HepG2 (cell line): ENCODE results near the gene CPLX3. TPM values are rescaled to one million over a fixed set of nuclear protein-coding genes. Genes with fewer than 3 reads are reported as not detected.

Experiments
- MXI1 ChIP-seq: IDR thresholded peaks from 3 replicates; pipeline ENCODE4 v1.6.1; 2012; ENCODE audit warnings: low read depth, low read length, inconsistent platforms, borderline replicate concordance
- PTBP1 ChIP-seq: fragments of 200-400 bp; formaldehyde crosslinking; IDR thresholded peaks from 2 replicates; pipeline ENCODE4 v1.6.1; 2018; ENCODE audit warnings: low read length, low read depth; ENCODE audit not compliant: poor library complexity, severe bottlenecking
- TERF1 ChIP-seq: sonication (generic); formaldehyde crosslinking; IDR thresholded peaks from 2 replicates; pipeline ENCODE4 v1.8.0; 2022; ENCODE audit warnings: mild to moderate bottlenecking, missing genetic modification reagents, moderate library complexity
- microRNA-seq: library from miRNA; unstranded; fragments of <30 nt; microRNA quantifications from one replicate; pipeline ENCODE4, GENCODE V29; 2020
- polyA plus RNA-seq, 8 experiments: library from polyadenylated mRNA; depleted of rRNA in 3 of 8; stranded (reverse) in 7 of 8; unstranded in 1 of 8; fragments of >200 nt; fragmentation: Illumina TruSeq in 4 of 8; extraction: Trizol in 4 of 8; gene quantifications; 2 replicates each; pipeline versions ENCODE4 v1.2.1 to v1.2.3, GENCODE V29; 2011 to 2016; ENCODE audit warnings: low read depth in 4 of 8, missing spikeins in 1 of 8, mixed read lengths in 1 of 8; ENCODE audit not compliant: insufficient read depth in 1 of 8
- small RNA-seq, 3 experiments: library from RNA; depleted of rRNA; stranded (forward); fragments of <200 nt; gene quantifications; one replicate each; pipeline ENCODE3, GENCODE V24; 2012; ENCODE audit warnings: low read depth in 2 of 3, low replicate concordance in 1 of 3; ENCODE audit not compliant: insufficient read length in 3 of 3, insufficient read depth in 2 of 3
- total RNA-seq, 5 experiments: library from RNA; depleted of rRNA; stranded (reverse); fragments of >200 nt; fragmentation: Illumina TruSeq; extraction: Trizol; gene quantifications; 2 replicates each; pipeline ENCODE4 v1.2.3, GENCODE V29; 2016; ENCODE audit warnings: low read depth in 1 of 5

CPLX3 gene
- total and polyA plus RNA-seq, 2 of the 13 experiments (the other 11 are each of a cell fraction or from before 2014, with no cell fraction given) = not detected

GRCh38 chr15:74878273-74878672 lies 51.8 kb downstream of the CPLX3 start (continued):
- TF ChIP-seq TERF1 (CRISPR knock-in tag) (no peak), MXI1 (no peak), PTBP1 (no peak)
- TF ChIP-seq, all 625 proteins: peak for 0

Small RNA genes lying within 50 kb of the gene (microRNA-seq; reads per million reads assigned to microRNA genes)
- not detected for gene MIR4513
- 0.51 reads per million for gene MIR6882

Small RNA genes lying within 50 kb of the gene (small RNA-seq; reads per million reads assigned to genes)
- gene CPLX3 (0 reads per million in 3 experiments), gene MIR4513 (0 reads per million in 3 experiments), gene MIR6882 (0 to 0.97 (median 0) reads per million in 3 experiments)

Other genes with a start within 250 kb of the CPLX3 start
- gene CLK3, start 210.8 kb upstream of the CPLX3 start, total RNA-seq (2016; rRNA removed; fragmentation: Illumina TruSeq; extraction: Trizol) = 31.4 and 41.5 TPM in 2 replicates
- gene CLK3, start 210.8 kb upstream of the CPLX3 start, polyA plus RNA-seq (2011; rRNA removed) = 82.0 and 89.1 TPM in 2 replicates
- 17.4 and 24.3 TPM in 2 replicates for gene EDC3, start 130.6 kb upstream of the CPLX3 start, total RNA-seq (2016; rRNA removed; fragmentation: Illumina TruSeq; extraction: Trizol)
- gene EDC3, start 130.6 kb upstream of the CPLX3 start, polyA plus RNA-seq (2011; rRNA removed) = 32.0 and 40.9 TPM in 2 replicates
- gene CYP1A1, start 101.1 kb upstream of the CPLX3 start, total RNA-seq (2016; rRNA removed; fragmentation: Illumina TruSeq; extraction: Trizol) = 4.1 and 7.9 TPM in 2 replicates
- 8.0 and 11.0 TPM in 2 replicates for gene CYP1A1, start 101.1 kb upstream of the CPLX3 start, polyA plus RNA-seq (2011; rRNA removed)
- gene CYP1A2, start 77.8 kb upstream of the CPLX3 start, total RNA-seq (2016; rRNA removed; fragmentation: Illumina TruSeq; extraction: Trizol) = not detected in 2 replicates
- gene CYP1A2, start 77.8 kb upstream of the CPLX3 start, polyA plus RNA-seq (2011; rRNA removed) = 0.07 and 0.09 TPM in 2 replicates
- 20.6 and 21.3 TPM in 2 replicates for gene CSK, start 44.5 kb upstream of the CPLX3 start, total RNA-seq (2016; rRNA removed; fragmentation: Illumina TruSeq; extraction: Trizol)
- 12.5 and 18.8 TPM in 2 replicates for gene CSK, start 44.5 kb upstream of the CPLX3 start, polyA plus RNA-seq (2011; rRNA removed)
- not detected in 2 replicates for gene LMAN1L, start 13.8 kb upstream of the CPLX3 start, total RNA-seq (2016; rRNA removed; fragmentation: Illumina TruSeq; extraction: Trizol)
- not detected in 2 replicates for gene LMAN1L, start 13.8 kb upstream of the CPLX3 start, polyA plus RNA-seq (2011; rRNA removed)
- 8.2 and 15.2 TPM in 2 replicates for gene ULK3, start 16.5 kb downstream of the CPLX3 start, total RNA-seq (2016; rRNA removed; fragmentation: Illumina TruSeq; extraction: Trizol)
- gene ULK3, start 16.5 kb downstream of the CPLX3 start, polyA plus RNA-seq (2011; rRNA removed) = 23.7 and 25.1 TPM in 2 replicates
- 23.6 and 34.8 TPM in 2 replicates for gene SCAMP2, start 46.7 kb downstream of the CPLX3 start, total RNA-seq (2016; rRNA removed; fragmentation: Illumina TruSeq; extraction: Trizol)
- 121 and 137 TPM in 2 replicates for gene SCAMP2, start 46.7 kb downstream of the CPLX3 start, polyA plus RNA-seq (2011; rRNA removed)
- 36.9 and 49.7 TPM in 2 replicates for gene MPI, start 63.4 kb downstream of the CPLX3 start, total RNA-seq (2016; rRNA removed; fragmentation: Illumina TruSeq; extraction: Trizol)
- gene MPI, start 63.4 kb downstream of the CPLX3 start, polyA plus RNA-seq (2011; rRNA removed) = 63.5 and 66.7 TPM in 2 replicates
- 18.0 and 36.6 TPM in 2 replicates for gene FAM219B, start 80.2 kb downstream of the CPLX3 start, total RNA-seq (2016; rRNA removed; fragmentation: Illumina TruSeq; extraction: Trizol)
- 50.2 and 52.3 TPM in 2 replicates for gene FAM219B, start 80.2 kb downstream of the CPLX3 start, polyA plus RNA-seq (2011; rRNA removed)
- gene COX5A, start 111.4 kb downstream of the CPLX3 start, total RNA-seq (2016; rRNA removed; fragmentation: Illumina TruSeq; extraction: Trizol) = 217 and 218 TPM in 2 replicates
- gene COX5A, start 111.4 kb downstream of the CPLX3 start, polyA plus RNA-seq (2011; rRNA removed) = 132 and 158 TPM in 2 replicates
- gene RPP25, start 130.1 kb downstream of the CPLX3 start, total RNA-seq (2016; rRNA removed; fragmentation: Illumina TruSeq; extraction: Trizol) = 0.08 and 0.11 TPM in 2 replicates
- gene RPP25, start 130.1 kb downstream of the CPLX3 start, polyA plus RNA-seq (2011; rRNA removed) = 0.04 and 0.05 TPM in 2 replicates
- 31.1 and 34.3 TPM in 2 replicates for gene SCAMP5, start 168.9 kb downstream of the CPLX3 start, total RNA-seq (2016; rRNA removed; fragmentation: Illumina TruSeq; extraction: Trizol)
- 49.0 and 58.1 TPM in 2 replicates for gene SCAMP5, start 168.9 kb downstream of the CPLX3 start, polyA plus RNA-seq (2011; rRNA removed)
- 9.9 and 12.3 TPM in 2 replicates for gene PPCDC, start 197.0 kb downstream of the CPLX3 start, total RNA-seq (2016; rRNA removed; fragmentation: Illumina TruSeq; extraction: Trizol)
- 12.8 and 13.9 TPM in 2 replicates for gene PPCDC, start 197.0 kb downstream of the CPLX3 start, polyA plus RNA-seq (2011; rRNA removed)